GM19238 (cell line): ENCODE measurements around the gene CCDC88C.
"Not testable (repeated sequence)": the region's sequence is repeated elsewhere in the genome, so short reads cannot be mapped to it uniquely, and the experiment has no call there.

Experiments used
- DNase-seq: peaks from one replicate; pipeline ENCODE4 v3.0.0; 2011; ENCODE audit warnings: low spot score; ENCODE audit not compliant: insufficient read length

Gene CCDC88C

DNA sequence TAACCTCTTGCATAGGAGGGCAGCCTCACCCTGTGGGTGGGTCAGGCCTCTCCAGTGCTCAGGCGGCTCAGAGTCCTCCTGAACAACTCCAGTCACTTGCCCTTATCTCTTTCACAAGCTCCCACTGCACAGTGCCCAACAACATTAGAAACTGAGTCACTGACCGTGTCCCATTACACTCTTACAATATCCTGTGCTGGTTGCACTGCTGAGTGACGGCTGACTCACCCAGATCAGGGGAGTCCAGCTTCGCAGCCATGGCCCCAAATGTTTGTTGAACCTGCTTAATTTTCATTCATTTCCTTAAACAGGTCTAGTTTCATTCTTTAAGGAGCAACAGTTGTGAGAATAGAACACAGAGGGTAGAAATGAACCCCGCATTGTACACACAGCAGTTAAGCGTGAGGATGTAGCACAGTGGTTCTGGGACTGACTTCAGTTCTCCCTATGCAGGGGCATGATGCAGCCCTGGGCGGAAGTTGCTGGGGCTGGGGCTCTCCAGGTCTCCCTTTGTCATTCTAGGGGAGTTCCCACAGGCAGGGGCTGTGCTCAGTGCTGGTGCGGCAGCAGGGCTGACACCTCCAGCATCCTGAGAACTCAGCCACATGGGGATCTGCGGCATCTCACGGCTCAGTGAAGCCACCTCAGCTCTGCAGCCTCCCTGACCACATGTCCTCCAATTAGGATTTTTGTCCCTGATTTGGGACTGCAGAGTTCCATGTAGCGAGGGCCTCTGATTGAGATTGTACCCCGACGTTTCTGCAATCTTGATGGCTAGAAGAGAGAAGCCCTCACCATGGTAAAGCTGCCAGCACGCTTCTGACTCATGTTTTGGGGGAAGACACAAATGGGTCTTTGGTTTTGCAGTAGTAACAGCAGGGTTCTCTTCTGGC is 189.3 kb downstream of the CCDC88C start:
- DNase-seq = peak; percentile 74

- no peak for DNase-seq
These were observed 190.4 kb downstream of the CCDC88C start for GRCh38 chr14:91227183-91227628.

- not testable (repeated sequence) for DNase-seq
These were observed 191.3 kb downstream of the CCDC88C start for GRCh38 chr14:91226360-91226759.

DNA sequence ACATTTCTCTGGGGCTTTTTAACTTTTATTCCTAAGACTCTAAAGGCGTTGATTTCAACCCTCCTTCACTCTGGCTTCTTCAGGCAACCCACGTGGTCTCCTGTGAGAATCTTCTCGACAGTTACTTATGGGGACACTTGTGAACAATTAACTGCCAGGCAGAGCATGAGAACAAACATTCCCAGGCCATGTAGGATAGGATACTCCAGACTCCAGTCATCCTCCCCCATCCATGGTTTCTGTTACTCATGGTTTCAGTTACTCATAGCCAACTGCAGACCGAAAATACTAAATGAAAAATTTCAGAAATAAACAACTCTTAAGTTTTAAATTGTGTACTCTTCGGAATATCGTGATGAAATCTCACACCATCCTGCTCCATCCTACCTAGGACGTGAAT is 192.6 kb downstream of the CCDC88C start:
- DNase-seq = no peak

GRCh38 chr14:91223028-91223783 is 194.4 kb downstream of the CCDC88C start:
- no peak for DNase-seq
